NB4 (cell line): ENCODE results near the gene KDF1.

Source experiments
- POLR2A ChIP-seq: IDR thresholded peaks from 2 replicates; pipeline ENCODE4 v1.6.1; 2011; ENCODE audit warnings: mild to moderate bottlenecking; ENCODE audit not compliant: insufficient read length; ENCODE audit errors: extremely low read depth
- TF ChIP-seq, protein P1 (sequence below): IDR thresholded peaks from one replicate; pipeline ENCODE4 v1.5.1; 2012; ENCODE audit warnings: low read depth, low read length
- TF ChIP-seq, protein P2 (sequence below): IDR thresholded peaks from 2 replicates; pipeline ENCODE4 v1.6.1; 2011; ENCODE audit warnings: low read depth, low read length

DNA sequence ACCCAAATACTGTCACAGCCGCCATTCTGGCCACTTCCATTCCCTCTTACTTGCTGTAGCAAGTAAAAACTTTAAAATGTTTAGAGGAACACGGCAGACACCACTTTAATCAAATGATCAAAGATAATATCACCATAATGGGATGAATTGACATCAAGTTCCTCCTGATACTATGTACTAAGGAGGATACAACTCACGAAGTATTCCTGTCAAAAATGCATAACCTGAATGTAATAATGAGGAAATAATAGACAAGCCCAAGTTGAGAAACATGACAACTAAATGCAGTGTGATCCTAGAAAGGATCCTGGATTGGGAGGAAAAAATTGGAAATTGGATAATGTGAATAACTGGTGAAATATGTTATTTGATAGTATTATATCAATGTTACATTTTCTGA, 3.9 kb downstream of the KDF1 start:
- TF ChIP-seq, protein P1, sequence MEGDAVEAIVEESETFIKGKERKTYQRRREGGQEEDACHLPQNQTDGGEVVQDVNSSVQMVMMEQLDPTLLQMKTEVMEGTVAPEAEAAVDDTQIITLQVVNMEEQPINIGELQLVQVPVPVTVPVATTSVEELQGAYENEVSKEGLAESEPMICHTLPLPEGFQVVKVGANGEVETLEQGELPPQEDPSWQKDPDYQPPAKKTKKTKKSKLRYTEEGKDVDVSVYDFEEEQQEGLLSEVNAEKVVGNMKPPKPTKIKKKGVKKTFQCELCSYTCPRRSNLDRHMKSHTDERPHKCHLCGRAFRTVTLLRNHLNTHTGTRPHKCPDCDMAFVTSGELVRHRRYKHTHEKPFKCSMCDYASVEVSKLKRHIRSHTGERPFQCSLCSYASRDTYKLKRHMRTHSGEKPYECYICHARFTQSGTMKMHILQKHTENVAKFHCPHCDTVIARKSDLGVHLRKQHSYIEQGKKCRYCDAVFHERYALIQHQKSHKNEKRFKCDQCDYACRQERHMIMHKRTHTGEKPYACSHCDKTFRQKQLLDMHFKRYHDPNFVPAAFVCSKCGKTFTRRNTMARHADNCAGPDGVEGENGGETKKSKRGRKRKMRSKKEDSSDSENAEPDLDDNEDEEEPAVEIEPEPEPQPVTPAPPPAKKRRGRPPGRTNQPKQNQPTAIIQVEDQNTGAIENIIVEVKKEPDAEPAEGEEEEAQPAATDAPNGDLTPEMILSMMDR, result no peak
- TF ChIP-seq, protein P2, sequence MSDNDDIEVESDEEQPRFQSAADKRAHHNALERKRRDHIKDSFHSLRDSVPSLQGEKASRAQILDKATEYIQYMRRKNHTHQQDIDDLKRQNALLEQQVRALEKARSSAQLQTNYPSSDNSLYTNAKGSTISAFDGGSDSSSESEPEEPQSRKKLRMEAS, result no peak
- TF ChIP-seq POLR2A, result no peak
